ENCODE results near the gene GIMAP2.

The GIMAP2 gene

GRCh38 chr7:150737265-150738055, 52.0 kb downstream of the GIMAP2 start, which contains the start of gene GIMAP5:
Gene GIMAP5 (plus strand): TSS chr7:150737418. CDS start chr7:150740885, 3,467 bp downstream.
- peaks cover 0 to 4% (median 0%) of the 10 kb centered on the region in 5 donors for H3K27me3 ChIP-seq (ENCODE audit: control insufficient read depth in 5 of 5, insufficient read depth in 4 of 5, low read length in 5 of 5)
- H3K4me1 ChIP-seq (ENCODE audit: control insufficient read depth in 5 of 5, insufficient read depth in 5 of 5, low read length in 5 of 5) = peaks cover 0 to 35% (median 4%) of the 10 kb centered on the region in 5 donors
- peaks cover 0 to 17% (median 13%) of the 10 kb centered on the region in 5 donors for H3K36me3 ChIP-seq (ENCODE audit: control insufficient read depth in 5 of 5, insufficient read depth in 5 of 5, low read length in 5 of 5)
- peaks cover 0 to 2% (median 0%) of the 10 kb centered on the region in 5 donors for H3K9me3 ChIP-seq (ENCODE audit: control insufficient read depth in 5 of 5, low read length in 5 of 5)
- peak within 1 kb of the TSS; percentile 62 to 91 (median 80) for H3K4me3 ChIP-seq (ENCODE audit: low read depth in 1 of 5, low read length in 5 of 5)
- H3K27ac ChIP-seq (ENCODE audit: low read depth, low read length) = peak within 1 kb of the TSS; percentile 92
- peak within 1 kb of the TSS; percentile 37 to 95 (median 72) for H3K9ac ChIP-seq (ENCODE audit: low read length in 5 of 5)

GRCh38 chr7:150738092-150738491, 52.6 kb downstream of the GIMAP2 start:
- Histone ChIP-seq H3K4me3 (ENCODE audit: low read depth in 1 of 5, low read length in 5 of 5) (peak overlapping the region; percentile 62 to 91 (median 80)), H3K27ac (ENCODE audit: low read depth, low read length) (peak overlapping the region; percentile 92), H3K4me1 (ENCODE audit: control insufficient read depth in 5 of 5, insufficient read depth in 5 of 5, low read length in 5 of 5) (peaks cover 0 to 41% (median 10%) of the 10 kb centered on the region in 5 donors), H3K9me3 (ENCODE audit: control insufficient read depth in 5 of 5, low read length in 5 of 5) (peaks cover 0 to 2% (median 0%) of the 10 kb centered on the region in 5 donors), H3K36me3 (ENCODE audit: control insufficient read depth in 5 of 5, insufficient read depth in 5 of 5, low read length in 5 of 5) (peaks cover 0 to 23% (median 20%) of the 10 kb centered on the region in 5 donors), H3K27me3 (ENCODE audit: control insufficient read depth in 5 of 5, insufficient read depth in 4 of 5, low read length in 5 of 5) (peaks cover 0 to 7% (median 0%) of the 10 kb centered on the region in 5 donors), H3K9ac (ENCODE audit: low read length in 5 of 5) (peak overlapping the region; percentile 37 to 95 (median 72))

GRCh38 chr7:150738591-150739001, 53.1 kb downstream of the GIMAP2 start:
- Histone ChIP-seq H3K36me3 (ENCODE audit: control insufficient read depth in 5 of 5, insufficient read depth in 5 of 5, low read length in 5 of 5) (peaks cover 0 to 26% (median 23%) of the 10 kb centered on the region in 5 donors), H3K9me3 (ENCODE audit: control insufficient read depth in 5 of 5, low read length in 5 of 5) (peaks cover 0 to 2% (median 0%) of the 10 kb centered on the region in 5 donors), H3K27me3 (ENCODE audit: control insufficient read depth in 5 of 5, insufficient read depth in 4 of 5, low read length in 5 of 5) (peaks cover 0 to 7% (median 0%) of the 10 kb centered on the region in 5 donors), H3K4me3 (ENCODE audit: low read depth in 1 of 5, low read length in 5 of 5) (peak overlapping the region; percentile 62 to 91 (median 80)), H3K4me1 (ENCODE audit: control insufficient read depth in 5 of 5, insufficient read depth in 5 of 5, low read length in 5 of 5) (peaks cover 0 to 46% (median 13%) of the 10 kb centered on the region in 5 donors), H3K9ac (ENCODE audit: low read length in 5 of 5) (peak overlapping the region in 4 of 5 donors; percentile 70 to 95 (median 82)), H3K27ac (ENCODE audit: low read depth, low read length) (peak overlapping the region; percentile 92)

GRCh38 chr7:150739033-150739432, 53.5 kb downstream of the GIMAP2 start:
- Histone ChIP-seq H3K4me3 (ENCODE audit: low read depth in 1 of 5, low read length in 5 of 5) (peak overlapping the region; percentile 62 to 91 (median 80)), H3K4me1 (ENCODE audit: control insufficient read depth in 5 of 5, insufficient read depth in 5 of 5, low read length in 5 of 5) (peaks cover 0 to 49% (median 13%) of the 10 kb centered on the region in 5 donors), H3K9ac (ENCODE audit: low read length in 5 of 5) (peak overlapping the region in 4 of 5 donors; percentile 29 to 93 (median 71)), H3K27me3 (ENCODE audit: control insufficient read depth in 5 of 5, insufficient read depth in 4 of 5, low read length in 5 of 5) (peaks cover 0 to 7% (median 0%) of the 10 kb centered on the region in 5 donors), H3K36me3 (ENCODE audit: control insufficient read depth in 5 of 5, insufficient read depth in 5 of 5, low read length in 5 of 5) (peaks cover 0 to 30% (median 24%) of the 10 kb centered on the region in 5 donors), H3K27ac (ENCODE audit: low read depth, low read length) (peak overlapping the region; percentile 92), H3K9me3 (ENCODE audit: control insufficient read depth in 5 of 5, low read length in 5 of 5) (peaks cover 0 to 2% (median 0%) of the 10 kb centered on the region in 5 donors)

GRCh38 chr7:150740053-150740452, 54.5 kb downstream of the GIMAP2 start:
- H3K27ac ChIP-seq (ENCODE audit: low read depth, low read length) = peak overlapping the region; percentile 92
- peaks cover 0 to 2% (median 0%) of the 10 kb centered on the region in 5 donors for H3K9me3 ChIP-seq (ENCODE audit: control insufficient read depth in 5 of 5, low read length in 5 of 5)
- H3K4me1 ChIP-seq (ENCODE audit: control insufficient read depth in 5 of 5, insufficient read depth in 5 of 5, low read length in 5 of 5) = peaks cover 0 to 56% (median 13%) of the 10 kb centered on the region in 5 donors
- peak overlapping the region in 4 of 5 donors; percentile 23 to 91 (median 79) for H3K4me3 ChIP-seq (ENCODE audit: low read depth in 1 of 5, low read length in 5 of 5)
- H3K36me3 ChIP-seq (ENCODE audit: control insufficient read depth in 5 of 5, insufficient read depth in 5 of 5, low read length in 5 of 5) = peaks cover 0 to 34% (median 31%) of the 10 kb centered on the region in 5 donors
- peak overlapping the region in 2 of 5 donors; percentile 85 to 93 for H3K9ac ChIP-seq (ENCODE audit: low read length in 5 of 5)
- H3K27me3 ChIP-seq (ENCODE audit: control insufficient read depth in 5 of 5, insufficient read depth in 4 of 5, low read length in 5 of 5) = peaks cover 0 to 7% (median 0%) of the 10 kb centered on the region in 5 donors

GRCh38 chr7:150742286-150742968, 56.9 kb downstream of the GIMAP2 start:
- H3K4me3 ChIP-seq (ENCODE audit: low read depth in 1 of 5, low read length in 5 of 5) = peak overlapping the region in 1 of 5 donors; percentile 11

More at GRCh38 chr7:150742286-150742968, 56.9 kb downstream of the GIMAP2 start:
- H3K36me3 ChIP-seq (ENCODE audit: control insufficient read depth in 5 of 5, insufficient read depth in 5 of 5, low read length in 5 of 5) = peaks cover 0 to 36% (median 31%) of the 10 kb centered on the region in 5 donors
- peaks cover 0 to 49% (median 13%) of the 10 kb centered on the region in 5 donors for H3K4me1 ChIP-seq (ENCODE audit: control insufficient read depth in 5 of 5, insufficient read depth in 5 of 5, low read length in 5 of 5)
- no peak overlapping the region for H3K27ac ChIP-seq (ENCODE audit: low read depth, low read length)
- H3K27me3 ChIP-seq (ENCODE audit: control insufficient read depth in 5 of 5, insufficient read depth in 4 of 5, low read length in 5 of 5) = peaks cover 0 to 7% (median 0%) of the 10 kb centered on the region in 5 donors
- peaks cover 0 to 2% (median 0%) of the 10 kb centered on the region in 5 donors for H3K9me3 ChIP-seq (ENCODE audit: control insufficient read depth in 5 of 5, low read length in 5 of 5)
- no peak overlapping the region for H3K9ac ChIP-seq (ENCODE audit: low read length in 5 of 5)
